Measurements from ENCODE around the gene CFTR.
"Not testable (repeated sequence)": the region's sequence is repeated elsewhere in the genome, so short reads cannot be mapped to it uniquely, and the experiment has no call there.

Gene CFTR

GRCh38 chr7:117686311-117686935, 206.6 kb downstream of the CFTR start:
- DNase-seq (ENCODE audit: low spot score) = peak; percentile 6

- DNase-seq (ENCODE audit: low spot score) = no peak
Observed at GRCh38 chr7:117688126-117688525, 208.3 kb downstream of the CFTR start.

GRCh38 chr7:117689406-117689805, 209.6 kb downstream of the CFTR start:
- no peak for DNase-seq (ENCODE audit: low spot score)

DNA sequence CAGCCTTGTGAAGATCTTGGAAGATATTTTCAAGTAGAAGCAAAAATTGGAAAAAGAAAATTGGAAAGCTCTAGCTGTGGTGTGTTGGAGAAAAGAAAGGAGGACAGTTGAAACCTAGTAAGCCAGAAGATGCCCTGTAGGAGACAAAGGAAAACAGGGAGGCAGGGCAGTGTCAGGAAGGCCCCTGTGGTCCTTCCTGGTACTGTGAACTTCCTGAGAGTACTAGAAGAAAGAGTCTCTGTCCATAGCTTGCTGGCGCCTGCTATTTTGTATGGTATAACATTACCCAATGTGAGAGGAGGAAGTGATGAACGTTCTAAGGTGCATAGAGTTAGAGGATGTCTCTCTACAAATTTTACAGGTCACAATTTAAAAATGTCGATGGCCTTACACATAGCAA, 210.3 kb downstream of the CFTR start:
- no peak for DNase-seq (ENCODE audit: low spot score)

GRCh38 chr7:117692338-117692737, 212.5 kb downstream of the CFTR start:
- no peak for DNase-seq (ENCODE audit: low spot score)

DNA sequence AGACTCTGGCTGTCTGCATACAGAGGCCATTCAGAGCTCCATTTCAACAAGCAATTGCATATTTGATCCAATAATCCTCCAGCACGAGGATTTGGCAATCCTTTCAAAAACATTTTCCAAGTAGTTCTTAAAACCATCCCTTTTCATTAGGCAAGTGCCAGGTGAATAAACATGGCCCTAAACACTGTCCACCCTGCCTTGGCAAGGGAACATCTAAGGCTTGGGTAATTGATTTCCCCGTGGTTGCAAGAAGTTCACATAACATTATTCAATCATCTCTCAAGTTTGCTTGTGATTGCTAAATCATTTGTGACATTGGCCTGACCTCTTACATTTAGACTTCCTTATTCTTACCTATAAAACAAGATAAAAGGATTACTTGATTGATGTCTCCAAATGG, 218.2 kb downstream of the CFTR start:
- DNase-seq (ENCODE audit: low spot score) = no peak

DNA sequence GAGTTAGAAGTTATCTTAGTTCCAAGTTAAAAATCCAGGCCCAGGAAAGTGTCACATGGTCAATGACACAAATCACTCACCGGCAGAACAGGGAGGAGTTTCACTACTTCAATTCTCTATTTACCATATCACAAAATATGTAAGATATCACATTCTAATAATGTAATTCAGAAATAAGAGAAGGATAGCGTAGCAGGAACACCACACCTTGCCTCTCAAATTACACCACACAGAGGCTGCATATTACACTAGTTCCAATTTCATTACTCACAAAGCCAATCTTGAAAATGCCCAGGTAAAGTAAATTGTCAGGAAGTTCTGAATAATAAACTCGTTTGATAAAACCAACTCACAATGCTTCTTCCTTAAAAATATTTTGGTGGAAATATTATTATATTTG, 224.2 kb downstream of the CFTR start:
- DNase-seq (ENCODE audit: low spot score) = no peak

DNA sequence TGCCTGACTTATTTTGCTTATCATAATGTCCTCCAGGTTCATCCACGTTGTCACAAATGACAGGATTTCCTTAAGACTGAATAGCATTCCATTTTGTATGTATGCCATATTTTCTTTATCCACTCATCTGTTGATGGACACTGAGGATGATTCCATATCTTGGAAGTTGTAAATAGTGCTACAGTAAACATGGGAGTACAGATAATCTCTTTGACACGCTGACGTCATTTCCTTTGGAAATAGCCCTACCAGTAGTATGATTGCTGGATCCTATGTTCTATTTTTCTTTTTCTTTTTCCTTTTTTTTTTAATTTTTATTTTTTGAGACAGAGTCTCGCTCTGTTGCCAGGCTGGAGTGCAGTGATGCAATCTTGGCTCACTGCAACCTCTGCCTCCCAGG, 225.8 kb downstream of the CFTR start:
- no peak for DNase-seq (ENCODE audit: low spot score)

DNA sequence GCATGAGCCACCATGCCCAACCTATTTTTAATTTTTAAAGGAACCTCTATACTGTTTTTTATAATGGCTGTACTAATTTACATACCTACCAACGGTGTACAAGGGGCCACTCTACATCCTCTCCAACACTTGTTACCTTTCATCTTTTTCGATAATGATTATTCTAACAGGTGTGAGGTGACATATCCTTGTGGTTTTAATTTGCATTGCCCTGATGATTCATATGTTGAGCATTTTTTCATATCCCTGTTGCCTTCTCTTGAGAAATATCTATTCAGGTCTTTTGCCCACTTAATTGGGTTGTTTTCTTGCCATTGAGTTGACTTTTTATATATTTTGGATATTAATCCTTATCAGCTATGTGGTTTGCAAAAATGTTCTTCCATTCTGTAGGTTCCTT, 226.4 kb downstream of the CFTR start:
- no peak for DNase-seq (ENCODE audit: low spot score)

GRCh38 chr7:117707080-117707479, 227.3 kb downstream of the CFTR start:
- DNase-seq (ENCODE audit: low spot score) = no peak

GRCh38 chr7:117708173-117708572, 228.3 kb downstream of the CFTR start:
- DNase-seq (ENCODE audit: low spot score) = not testable (repeated sequence)

- DNase-seq (ENCODE audit: low spot score) = no peak
Observed at GRCh38 chr7:117711556-117711955, 231.7 kb downstream of the CFTR start.

- DNase-seq (ENCODE audit: low spot score) = peak; percentile 29
Observed at GRCh38 chr7:117715784-117716445, 236.1 kb downstream of the CFTR start.

GRCh38 chr7:117716707-117717299, 237.0 kb downstream of the CFTR start:
- DNase-seq (ENCODE audit: low spot score) = no peak

GRCh38 chr7:117717357-117717756, 237.5 kb downstream of the CFTR start:
- DNase-seq (ENCODE audit: low spot score) = no peak

Small RNA genes lying within 50 kb of the gene (small RNA-seq; reads per million reads assigned to genes)
- gene AC000111.1 (0 to 0.04 reads per million in 2 experiments), gene AC000111.2 (0 reads per million in 2 experiments)
